HepG2 (cell line): ENCODE results near the gene KRTAP3-1. TPM values are rescaled to one million over a fixed set of nuclear protein-coding genes. Genes with fewer than 3 reads are reported as not detected.
"Not testable (repeated sequence)": the region's sequence is repeated elsewhere in the genome, so short reads cannot be mapped to it uniquely, and the experiment has no call there.

Experiments used
- ATAC-seq: fragments of 200-7000 bp; cut with Tn5 transposase; 3 replicates; pipeline ENCODE4 v1.9.1; 2020; ENCODE audit warnings: mild to moderate bottlenecking, moderate library complexity
- BruUV-seq: library from RNA; stranded (reverse); fragments of 400-500 nt; replicated peaks from 2 replicates; lab custom pipeline; 2021; lab: Mats Ljungman, UMichigan
- CTCF ChIA-PET: fragments of 300-600 bp; formaldehyde crosslinking; extraction: SDS; loops from one replicate; lab custom pipeline; 2021; ENCODE audit warnings: low total read pairs, inconsistent platforms, low intra/inter-chr PET ratio; lab: Yijun Ruan, JAX
- POLR2A ChIA-PET: fragments of 350-600 bp; sonication (Branson Sonifier 250); formaldehyde crosslinking; loops from one replicate; lab custom pipeline; 2020; ENCODE audit warnings: antibody characterized with exemption, inconsistent platforms; lab: Yijun Ruan, JAX
- DNase-seq: peaks from one replicate; pipeline ENCODE4 v3.0.0-alpha.2; 2015; ENCODE audit warnings: low spot score
- FAIRE-seq: peaks from 3 replicates; lab custom pipeline; 2011; peaks lifted over from hg19 to GRCh38; lab: Jason Lieb, UNC
- H2AFZ ChIP-seq: one replicate; pipeline ENCODE4 v1.6.1; 2011; ENCODE audit warnings: low read length, inconsistent platforms
- H3K27ac ChIP-seq: fragments of 300-600 bp; 3 replicates; pipeline ENCODE4 v1.8.0; 2011; ENCODE audit warnings: mixed run types, mild to moderate bottlenecking, mixed read lengths, low read length, inconsistent platforms; ENCODE audit not compliant: insufficient read depth; ENCODE audit errors: extremely low read length
- H3K27me3 ChIP-seq, 2 experiments: fragments of 200-600 bp in 1 of 2; 2 replicates in 1 of 2; 3 replicates in 1 of 2; pipeline versions ENCODE4 v1.6.0 to v1.8.0; 2011; ENCODE audit warnings: low read length in 2 of 2, mild to moderate bottlenecking in 2 of 2, moderate library complexity in 2 of 2, inconsistent platforms in 1 of 2; ENCODE audit not compliant: insufficient read depth in 2 of 2, control insufficient read depth in 1 of 2
- H3K36me3 ChIP-seq, 2 experiments: fragments of 200-600 bp in 1 of 2; replicated peaks in 1 of 2; 2 replicates in 1 of 2; 3 replicates in 1 of 2; pipeline versions ENCODE4 v1.5.1 to v1.8.0; 2011; ENCODE audit warnings: low read length in 2 of 2, inconsistent platforms in 1 of 2; ENCODE audit not compliant: insufficient read depth in 2 of 2, control insufficient read depth in 1 of 2
- H3K4me1 ChIP-seq: 2 replicates; pipeline ENCODE4 v1.5.1; 2012; ENCODE audit warnings: low read length, inconsistent platforms; ENCODE audit not compliant: insufficient read depth
- H3K4me2 ChIP-seq: 2 replicates; pipeline ENCODE4 v1.6.0; 2011; ENCODE audit warnings: low read depth, low read length, inconsistent platforms
- H3K4me3 ChIP-seq, 3 experiments: fragments of 200-600 bp in 1 of 3; sonication (generic), shearing (Covaris generic) in 1 of 3; replicated peaks in 1 of 3; 2 replicates each; pipeline ENCODE4 v1.5.1; 2011 to 2016; ENCODE audit warnings: low read length in 3 of 3, inconsistent platforms in 2 of 3, low read depth in 2 of 3, mild to moderate bottlenecking in 2 of 3, control low read depth in 1 of 3, mixed read lengths in 1 of 3; ENCODE audit not compliant: insufficient read depth in 1 of 3
- H3K79me2 ChIP-seq: one replicate; pipeline ENCODE4 v1.6.1; 2011; ENCODE audit warnings: low read length, inconsistent platforms; ENCODE audit not compliant: insufficient read depth
- H3K9ac ChIP-seq: 2 replicates; pipeline ENCODE4 v1.6.0; 2011; ENCODE audit warnings: mild to moderate bottlenecking, low read depth, low read length, inconsistent platforms; ENCODE audit not compliant: insufficient read depth
- H3K9me3 ChIP-seq: 2 replicates; pipeline ENCODE4 v1.5.1; 2012; ENCODE audit warnings: mild to moderate bottlenecking, low read length
- H4K20me1 ChIP-seq: 2 replicates; pipeline ENCODE4 v1.6.0; 2011; ENCODE audit warnings: inconsistent platforms, mild to moderate bottlenecking, low read length, moderate library complexity; ENCODE audit not compliant: insufficient read depth
- ASH2L ChIP-seq: fragments of 300-600, 200-600 bp; sonication (generic); IDR thresholded peaks from 2 replicates; pipeline ENCODE4 v1.7.0; 2017; ENCODE audit warnings: low read depth, mild to moderate bottlenecking, moderate library complexity, mixed read lengths, low read length; ENCODE audit not compliant: insufficient read length
- PBX2 ChIP-seq: IDR thresholded peaks from 2 replicates; pipeline ENCODE4 v1.6.1; 2016; ENCODE audit warnings: control low read depth
- RFX5 ChIP-seq: IDR thresholded peaks from 2 replicates; pipeline ENCODE4 v1.6.1; 2011; ENCODE audit warnings: low read depth, low read length, improper control_type of control experiment
- SMAD9 ChIP-seq: sonication (generic); formaldehyde crosslinking; IDR thresholded peaks from 2 replicates; pipeline ENCODE4 v1.5.1; 2020; ENCODE audit warnings: mild to moderate bottlenecking, missing genetic modification reagents
- TEAD3 ChIP-seq: optimal IDR thresholded peaks from 2 replicates; pipeline ENCODE3; 2016; ENCODE audit warnings: borderline replicate concordance
- ZBTB7A ChIP-seq: sonication (generic); formaldehyde crosslinking; IDR thresholded peaks from 2 replicates; pipeline ENCODE4 v1.8.0; 2022; ENCODE audit warnings: mild to moderate bottlenecking, missing genetic modification reagents
- WGBS: methylation state at CpG from one replicate; pipeline ENCODE4 v1.1.6; 2017; ENCODE audit warnings: low lambda C conversion rate; 5-methylcytosine and 5-hydroxymethylcytosine counted together
- in situ Hi-C: cut with HindIII; loops from 2 replicates; pipeline ENCODE4 v1.10.0; 2017; ENCODE audit warnings: low pct_unique_long_range_greater_than_20kb; ENCODE audit not compliant: extremely low pct_ligation_motif_present
- intact Hi-C: fragments of 100-400 bp; cut with micrococcal nuclease; formaldehyde crosslinking; loops from one replicate; pipeline ENCODE4 v1.10.0; 2022; ENCODE audit not compliant: unreplicated experiment
- polyA plus RNA-seq, 8 experiments: library from polyadenylated mRNA; depleted of rRNA in 3 of 8; stranded (reverse) in 7 of 8; unstranded in 1 of 8; fragments of >200 nt; fragmentation: Illumina TruSeq in 4 of 8; extraction: Trizol in 4 of 8; gene quantifications; 2 replicates each; pipeline versions ENCODE4 v1.2.1 to v1.2.3, GENCODE V29; 2011 to 2016; ENCODE audit warnings: low read depth in 4 of 8, missing spikeins in 1 of 8, mixed read lengths in 1 of 8; ENCODE audit not compliant: insufficient read depth in 1 of 8
- total RNA-seq, 5 experiments: library from RNA; depleted of rRNA; stranded (reverse); fragments of >200 nt; fragmentation: Illumina TruSeq; extraction: Trizol; gene quantifications; 2 replicates each; pipeline ENCODE4 v1.2.3, GENCODE V29; 2016; ENCODE audit warnings: low read depth in 1 of 5
- TF ChIP-seq, protein P1 (sequence below): sonication (generic); formaldehyde crosslinking; IDR thresholded peaks from 2 replicates; pipeline ENCODE4 v1.9.0; 2021; ENCODE audit warnings: mild to moderate bottlenecking, missing genetic modification reagents

KRTAP3-1 gene
- total and polyA plus RNA-seq, 2 of the 13 experiments (the other 11 are each of a cell fraction or from before 2014, with no cell fraction given), result 0.29 to 3.7 TPM

GRCh38 chr17:41002814-41003213, 6.1 kb downstream of the KRTAP3-1 start (continued):
- TF ChIP-seq TEAD3 (CRISPR knock-in tag), result peak; percentile 72
- no peak for TF ChIP-seq RFX5
- peak; percentile 35 for TF ChIP-seq ASH2L

DNA sequence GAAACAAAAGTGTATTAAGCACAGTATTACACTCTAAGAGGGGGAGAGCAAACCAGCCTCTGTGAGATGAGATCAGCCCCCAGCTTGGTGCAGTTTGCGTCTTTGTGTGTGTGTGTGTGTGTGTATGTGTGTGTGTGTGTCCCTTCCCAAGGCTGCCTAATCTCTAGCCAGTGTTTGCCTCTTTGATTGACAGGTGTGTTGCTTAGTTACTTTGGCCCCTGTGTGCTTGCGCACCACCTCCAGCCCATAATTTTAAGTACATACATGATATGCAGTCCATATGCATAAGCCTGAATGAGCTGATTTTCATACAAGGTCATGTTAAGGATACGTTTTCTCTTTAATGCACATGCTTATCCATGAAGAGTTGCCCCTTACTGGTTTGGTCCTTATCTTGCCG, 7.1 kb downstream of the KRTAP3-1 start:
- TF ChIP-seq, protein P1, sequence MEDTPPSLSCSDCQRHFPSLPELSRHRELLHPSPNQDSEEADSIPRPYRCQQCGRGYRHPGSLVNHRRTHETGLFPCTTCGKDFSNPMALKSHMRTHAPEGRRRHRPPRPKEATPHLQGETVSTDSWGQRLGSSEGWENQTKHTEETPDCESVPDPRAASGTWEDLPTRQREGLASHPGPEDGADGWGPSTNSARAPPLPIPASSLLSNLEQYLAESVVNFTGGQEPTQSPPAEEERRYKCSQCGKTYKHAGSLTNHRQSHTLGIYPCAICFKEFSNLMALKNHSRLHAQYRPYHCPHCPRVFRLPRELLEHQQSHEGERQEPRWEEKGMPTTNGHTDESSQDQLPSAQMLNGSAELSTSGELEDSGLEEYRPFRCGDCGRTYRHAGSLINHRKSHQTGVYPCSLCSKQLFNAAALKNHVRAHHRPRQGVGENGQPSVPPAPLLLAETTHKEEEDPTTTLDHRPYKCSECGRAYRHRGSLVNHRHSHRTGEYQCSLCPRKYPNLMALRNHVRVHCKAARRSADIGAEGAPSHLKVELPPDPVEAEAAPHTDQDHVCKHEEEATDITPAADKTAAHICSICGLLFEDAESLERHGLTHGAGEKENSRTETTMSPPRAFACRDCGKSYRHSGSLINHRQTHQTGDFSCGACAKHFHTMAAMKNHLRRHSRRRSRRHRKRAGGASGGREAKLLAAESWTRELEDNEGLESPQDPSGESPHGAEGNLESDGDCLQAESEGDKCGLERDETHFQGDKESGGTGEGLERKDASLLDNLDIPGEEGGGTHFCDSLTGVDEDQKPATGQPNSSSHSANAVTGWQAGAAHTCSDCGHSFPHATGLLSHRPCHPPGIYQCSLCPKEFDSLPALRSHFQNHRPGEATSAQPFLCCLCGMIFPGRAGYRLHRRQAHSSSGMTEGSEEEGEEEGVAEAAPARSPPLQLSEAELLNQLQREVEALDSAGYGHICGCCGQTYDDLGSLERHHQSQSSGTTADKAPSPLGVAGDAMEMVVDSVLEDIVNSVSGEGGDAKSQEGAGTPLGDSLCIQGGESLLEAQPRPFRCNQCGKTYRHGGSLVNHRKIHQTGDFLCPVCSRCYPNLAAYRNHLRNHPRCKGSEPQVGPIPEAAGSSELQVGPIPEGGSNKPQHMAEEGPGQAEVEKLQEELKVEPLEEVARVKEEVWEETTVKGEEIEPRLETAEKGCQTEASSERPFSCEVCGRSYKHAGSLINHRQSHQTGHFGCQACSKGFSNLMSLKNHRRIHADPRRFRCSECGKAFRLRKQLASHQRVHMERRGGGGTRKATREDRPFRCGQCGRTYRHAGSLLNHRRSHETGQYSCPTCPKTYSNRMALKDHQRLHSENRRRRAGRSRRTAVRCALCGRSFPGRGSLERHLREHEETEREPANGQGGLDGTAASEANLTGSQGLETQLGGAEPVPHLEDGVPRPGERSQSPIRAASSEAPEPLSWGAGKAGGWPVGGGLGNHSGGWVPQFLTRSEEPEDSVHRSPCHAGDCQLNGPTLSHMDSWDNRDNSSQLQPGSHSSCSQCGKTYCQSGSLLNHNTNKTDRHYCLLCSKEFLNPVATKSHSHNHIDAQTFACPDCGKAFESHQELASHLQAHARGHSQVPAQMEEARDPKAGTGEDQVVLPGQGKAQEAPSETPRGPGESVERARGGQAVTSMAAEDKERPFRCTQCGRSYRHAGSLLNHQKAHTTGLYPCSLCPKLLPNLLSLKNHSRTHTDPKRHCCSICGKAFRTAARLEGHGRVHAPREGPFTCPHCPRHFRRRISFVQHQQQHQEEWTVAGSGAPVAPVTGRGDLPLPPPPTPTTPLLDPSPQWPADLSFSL, result peak; percentile 69; the same call in 1 of the 2 replicates
- TF ChIP-seq SMAD9, result no peak
- TF ChIP-seq ZBTB7A, result no peak
- peak; percentile 67; the same call in 1 of the 2 replicates for TF ChIP-seq PBX2 (CRISPR knock-in tag)
- ChIA-PET CTCF (no interaction called here), POLR2A (interaction anchor here (0.7 kb wide), 1 partner anchor 45 kb away, joined by 3 read pairs; no protein-coding TSS in a partner anchor)
- no peak overlapping the region for H3K4me2 ChIP-seq
- H3K79me2 ChIP-seq, result no peaks in the 10 kb centered on the region
- BruUV-seq, result no TSS peak
- WGBS, result 87% methylated on average over 4 of the region's 4 CpGs
- no peaks in the 10 kb centered on the region for H3K27me3 ChIP-seq
- H3K4me1 ChIP-seq, result peaks cover 50% of the 10 kb centered on the region
- no peak for DNase-seq
- no peak overlapping the region for H2AFZ ChIP-seq
- H4K20me1 ChIP-seq, result no peaks in the 10 kb centered on the region
- in situ Hi-C loops, result loop anchor here (5.0 kb wide), 2 partner anchors 39 to 89 kb away; no protein-coding TSS in a partner anchor
- H3K36me3 ChIP-seq, result no peaks in the 10 kb centered on the region
- H3K9me3 ChIP-seq, result no peaks in the 10 kb centered on the region
- no peak for ATAC-seq
- no peak overlapping the region for H3K4me3 ChIP-seq
- FAIRE-seq, result no peak
- no peak overlapping the region for H3K9ac ChIP-seq
- H3K27ac ChIP-seq, result no peak overlapping the region
- intact Hi-C loops, result no loop called here

- 87% methylated on average over 6 of the region's 6 CpGs for WGBS
- H3K9ac ChIP-seq, ATAC-seq, H3K9me3 ChIP-seq, intact Hi-C loops, H3K27me3 ChIP-seq, FAIRE-seq, H3K4me3 ChIP-seq, CTCF ChIA-PET, BruUV-seq, H4K20me1 ChIP-seq, POLR2A ChIA-PET, H3K4me2 ChIP-seq, H3K79me2 ChIP-seq, in situ Hi-C loops, H3K27ac ChIP-seq, H3K36me3 ChIP-seq, DNase-seq, H2AFZ ChIP-seq: not testable (repeated sequence)
- peaks cover 35% of the 10 kb centered on the region for H3K4me1 ChIP-seq
Measured at GRCh38 chr17:40999563-40999962, 9.4 kb downstream of the KRTAP3-1 start, which contains the start of gene KRTAP3-2. KRTAP3-2 (minus strand) TSS chr17:40999906; CDS start chr17:40999853, 53 bp downstream.
